ENCODE data around the gene IGDCC3. TPM values are rescaled to one million over a fixed set of nuclear protein-coding genes. Genes with fewer than 3 reads are reported as not detected.

Gene IGDCC3
- polyA plus RNA-seq (2011; rRNA removed): 0.04 TPM in 1 of 2 replicates, not detected in the other
- 0.04 and 0.09 TPM in 2 replicates for polyA plus RNA-seq (2012; cell fraction: cytosol; rRNA removed)
- polyA plus RNA-seq (2012; cell fraction: nucleus; rRNA removed): 0.11 and 0.20 TPM in 2 replicates
- polyA plus RNA-seq (2017; fragmentation: RNase III; extraction: RNeasy Plus Mini Kit Qiagen cat#74134 plus additional on column Dnase treatment): 0.04 to 0.12 TPM (median 0.11 TPM) in 3 replicates
- not detected in 2 replicates for polyA minus RNA-seq (2011; rRNA and poly(A)+ RNA removed)

DNA sequence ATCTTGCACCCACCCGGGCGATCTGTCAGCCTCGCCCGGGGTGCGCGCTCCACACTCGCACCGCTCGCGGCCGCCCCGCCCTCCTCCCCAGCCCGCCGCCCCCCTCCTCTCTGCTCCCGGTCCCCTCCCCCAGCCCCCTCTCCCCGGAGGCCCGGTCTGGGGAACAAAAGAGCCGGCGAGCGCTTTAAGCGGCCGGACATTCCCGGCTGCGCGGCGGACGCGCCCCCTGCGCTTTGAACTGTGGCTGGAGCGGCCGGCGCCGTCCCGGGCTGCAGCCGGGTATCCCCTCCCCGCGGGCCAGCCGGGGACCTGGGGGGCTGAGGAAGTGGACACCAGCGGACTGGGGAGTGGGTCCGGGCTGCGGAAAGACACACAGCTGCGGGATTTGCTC is at the start of gene IGDCC3:
TSS of gene IGDCC3 (minus strand) at position 27 of the 391 bp plus-strand sequence. CDS start 214 bp downstream, outside the sequence.
- TF ChIP-seq HEYL (CRISPR knock-in tag; IDR thresholded peaks at IDR 0.05): no peak
- no peak for TF ChIP-seq ESRRA (IDR thresholded peaks at IDR 0.05; ENCODE audit: borderline replicate concordance, low read length)
- no peak for TF ChIP-seq KDM5A (IDR thresholded peaks at IDR 0.05)
- POLR2A ChIA-PET: interaction anchor here (0.5 to 2.0 kb wide), 2 partner anchors 73 to 192 kb away, joined by 3 to 13 read pairs; partner anchors contain the start of gene RNU5B-1
- H3K4me2 ChIP-seq: peak within 1 kb of the TSS; percentile 100
- H3K4me3 ChIP-seq: peak within 1 kb of the TSS; percentile 62
- ATAC-seq: peak; percentile 4 to 35; a peak in 4 of 6 replicates
- no peak for FAIRE-seq
- CTCF ChIA-PET: interaction anchor here (1.3 to 42.0 kb wide), 5 partner anchors 3 to 70 kb away, joined by 3 to 772 read pairs (median 722); partner anchors contain the start of gene IGDCC3
- no peaks in the 10 kb centered on the region for H3K9me3 ChIP-seq
- H3K27ac ChIP-seq: peak within 1 kb of the TSS; percentile 7 to 83; a peak in 5 of 6 replicates
- H3K4me1 ChIP-seq: peaks cover 10% of the 10 kb centered on the region; the same call in 2 of the 3 replicates
- no peak for DNase-seq (ENCODE audit: low read depth in 1 of 2, low spot score in 1 of 2)
- WGBS (ENCODE audit: missing lambda C conversion rate): 12% methylated on average over 15 of the region's 42 CpGs

DNA sequence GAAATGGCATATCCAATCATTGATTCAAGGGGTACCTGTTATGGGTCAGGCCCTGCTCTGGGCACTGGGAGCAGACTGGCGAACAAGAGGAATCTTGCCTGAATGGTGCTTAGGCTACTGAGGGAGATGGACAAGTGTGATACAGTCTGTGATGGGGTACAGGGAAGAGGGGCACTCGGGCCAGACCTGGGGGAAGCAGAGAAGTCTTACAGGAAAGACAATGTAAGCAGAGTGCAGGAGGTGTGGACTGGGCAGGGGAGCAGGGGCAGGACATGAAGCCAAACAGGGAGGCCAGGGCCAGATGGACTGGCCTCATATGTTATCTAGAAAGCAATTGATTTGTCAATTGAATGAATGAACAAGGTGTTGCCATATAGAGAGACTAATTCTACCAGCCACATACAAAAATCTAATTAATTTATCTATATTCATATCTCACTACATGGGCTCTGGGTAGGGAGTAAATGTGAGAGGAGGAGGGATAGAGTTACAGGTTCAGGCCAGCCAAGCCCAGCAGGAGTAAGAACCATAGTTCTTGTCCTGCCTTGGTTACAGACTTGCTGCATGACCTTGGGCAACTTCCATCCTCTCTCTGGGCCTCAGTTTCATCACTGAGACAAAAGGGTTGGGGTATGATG is 48.5 kb upstream of the IGDCC3 start:
- ATAC-seq: no peak
- 64% methylated on average over 2 of the region's 2 CpGs for WGBS (ENCODE audit: missing lambda C conversion rate)
- CTCF ChIA-PET: interaction anchor here (2.5 to 14.9 kb wide), 2 partner anchors 12 to 26 kb away, joined by 9 to 149 read pairs; no protein-coding TSS in a partner anchor

DNA sequence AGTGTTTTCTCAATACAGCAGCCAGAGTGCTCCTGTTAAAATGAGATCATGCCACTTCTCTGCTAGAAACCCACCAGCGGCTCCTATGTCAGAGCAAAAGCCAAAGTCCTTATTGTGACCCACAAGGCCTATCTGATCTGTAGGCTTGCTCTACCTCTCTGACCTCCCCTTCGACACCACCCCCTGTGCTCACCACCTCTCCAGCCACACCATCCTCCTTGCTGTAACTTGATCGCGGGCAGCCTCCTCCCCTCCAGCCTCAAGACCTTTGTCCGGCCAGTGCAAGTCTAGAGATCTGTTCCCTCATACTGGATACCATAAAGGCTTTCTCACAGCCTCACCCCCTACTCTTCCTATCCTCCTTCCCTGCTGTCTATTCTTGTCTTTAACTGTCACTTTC is 46.9 kb upstream of the IGDCC3 start:
- TF ChIP-seq RNF2 (IDR thresholded peaks at IDR 0.05; ENCODE audit: borderline replicate concordance, low read depth) (no peak), CHD4 (IDR thresholded peaks at IDR 0.05; ENCODE audit: borderline replicate concordance) (no peak), NPAS2 (CRISPR knock-in tag; IDR thresholded peaks at IDR 0.05; ENCODE audit: borderline replicate concordance) (no peak)
- TF ChIP-seq, protein P1, sequence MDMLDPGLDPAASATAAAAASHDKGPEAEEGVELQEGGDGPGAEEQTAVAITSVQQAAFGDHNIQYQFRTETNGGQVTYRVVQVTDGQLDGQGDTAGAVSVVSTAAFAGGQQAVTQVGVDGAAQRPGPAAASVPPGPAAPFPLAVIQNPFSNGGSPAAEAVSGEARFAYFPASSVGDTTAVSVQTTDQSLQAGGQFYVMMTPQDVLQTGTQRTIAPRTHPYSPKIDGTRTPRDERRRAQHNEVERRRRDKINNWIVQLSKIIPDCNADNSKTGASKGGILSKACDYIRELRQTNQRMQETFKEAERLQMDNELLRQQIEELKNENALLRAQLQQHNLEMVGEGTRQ (IDR thresholded peaks at IDR 0.05): no peak
- 94% methylated on average over 5 of the region's 5 CpGs for WGBS (ENCODE audit: missing lambda C conversion rate)
- peaks cover 26% of the 10 kb centered on the region for H3K4me1 ChIP-seq
- ChIA-PET CTCF (no interaction called here), POLR2A (no interaction called here)
- no peak overlapping the region for H3K4me3 ChIP-seq
- H3K9me3 ChIP-seq: no peaks in the 10 kb centered on the region
- no peak overlapping the region for H3K4me2 ChIP-seq
- ATAC-seq (no peak), FAIRE-seq (no peak), DNase-seq (ENCODE audit: low read depth in 1 of 2, low spot score in 1 of 2) (no peak)
- H3K27ac ChIP-seq: no peak overlapping the region

More for the DNA sequence above, 48.5 kb upstream of the IGDCC3 start:
- Histone ChIP-seq H3K27ac (no peak overlapping the region), H3K4me2 (no peak overlapping the region), H3K9me3 (no peaks in the 10 kb centered on the region), H3K4me3 (no peak overlapping the region), H3K4me1 (peaks cover 11% of the 10 kb centered on the region; the same call in 2 of the 3 replicates)
- no peak for TF ChIP-seq SMC3 (IDR thresholded peaks at IDR 0.05)
- TF ChIP-seq RAD21 (conservative IDR thresholded peaks at IDR 0.05 in 1 of 2, IDR thresholded peaks at IDR 0.05 in 1 of 2): no peak
- TF ChIP-seq CHD4 (IDR thresholded peaks at IDR 0.05; ENCODE audit: borderline replicate concordance): no peak
- TF ChIP-seq, protein P2, sequence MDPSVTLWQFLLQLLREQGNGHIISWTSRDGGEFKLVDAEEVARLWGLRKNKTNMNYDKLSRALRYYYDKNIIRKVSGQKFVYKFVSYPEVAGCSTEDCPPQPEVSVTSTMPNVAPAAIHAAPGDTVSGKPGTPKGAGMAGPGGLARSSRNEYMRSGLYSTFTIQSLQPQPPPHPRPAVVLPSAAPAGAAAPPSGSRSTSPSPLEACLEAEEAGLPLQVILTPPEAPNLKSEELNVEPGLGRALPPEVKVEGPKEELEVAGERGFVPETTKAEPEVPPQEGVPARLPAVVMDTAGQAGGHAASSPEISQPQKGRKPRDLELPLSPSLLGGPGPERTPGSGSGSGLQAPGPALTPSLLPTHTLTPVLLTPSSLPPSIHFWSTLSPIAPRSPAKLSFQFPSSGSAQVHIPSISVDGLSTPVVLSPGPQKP (IDR thresholded peaks at IDR 0.05; ENCODE audit: low read depth, low read length): no peak
- TF ChIP-seq, protein P1 (IDR thresholded peaks at IDR 0.05): no peak
- TF ChIP-seq ZC3H11A (IDR thresholded peaks at IDR 0.05): no peak
- TF ChIP-seq HOXB13 (CRISPR knock-in tag; IDR thresholded peaks at IDR 0.05; ENCODE audit: low read depth): no peak
- TF ChIP-seq CBX2 (IDR thresholded peaks at IDR 0.05; ENCODE audit: borderline replicate concordance, low read depth): no peak
- TF ChIP-seq, protein P3, sequence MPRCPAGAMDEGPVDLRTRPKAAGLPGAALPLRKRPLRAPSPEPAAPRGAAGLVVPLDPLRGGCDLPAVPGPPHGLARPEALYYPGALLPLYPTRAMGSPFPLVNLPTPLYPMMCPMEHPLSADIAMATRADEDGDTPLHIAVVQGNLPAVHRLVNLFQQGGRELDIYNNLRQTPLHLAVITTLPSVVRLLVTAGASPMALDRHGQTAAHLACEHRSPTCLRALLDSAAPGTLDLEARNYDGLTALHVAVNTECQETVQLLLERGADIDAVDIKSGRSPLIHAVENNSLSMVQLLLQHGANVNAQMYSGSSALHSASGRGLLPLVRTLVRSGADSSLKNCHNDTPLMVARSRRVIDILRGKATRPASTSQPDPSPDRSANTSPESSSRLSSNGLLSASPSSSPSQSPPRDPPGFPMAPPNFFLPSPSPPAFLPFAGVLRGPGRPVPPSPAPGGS (IDR thresholded peaks at IDR 0.05): no peak
- TF ChIP-seq BHLHE40 (IDR thresholded peaks at IDR 0.05; ENCODE audit: low read depth, low read length): no peak
- TF ChIP-seq ZFP36 (IDR thresholded peaks at IDR 0.05; ENCODE audit: borderline replicate concordance, partially characterized antibody): no peak
- DNase-seq (ENCODE audit: low read depth in 1 of 2, low spot score in 1 of 2) (no peak), FAIRE-seq (peak; percentile 7)
- POLR2A ChIA-PET: no interaction called here

Measured in A549 (cell line).